ENCODE measurements around the gene POLA2. TPM values are rescaled to one million over a fixed set of nuclear protein-coding genes. Genes with fewer than 3 reads are reported as not detected.

POLA2 gene
- total and polyA plus RNA-seq, 3 donors from 2014 or later, result 21.9 to 27.6 (median 24.2) TPM

DNA sequence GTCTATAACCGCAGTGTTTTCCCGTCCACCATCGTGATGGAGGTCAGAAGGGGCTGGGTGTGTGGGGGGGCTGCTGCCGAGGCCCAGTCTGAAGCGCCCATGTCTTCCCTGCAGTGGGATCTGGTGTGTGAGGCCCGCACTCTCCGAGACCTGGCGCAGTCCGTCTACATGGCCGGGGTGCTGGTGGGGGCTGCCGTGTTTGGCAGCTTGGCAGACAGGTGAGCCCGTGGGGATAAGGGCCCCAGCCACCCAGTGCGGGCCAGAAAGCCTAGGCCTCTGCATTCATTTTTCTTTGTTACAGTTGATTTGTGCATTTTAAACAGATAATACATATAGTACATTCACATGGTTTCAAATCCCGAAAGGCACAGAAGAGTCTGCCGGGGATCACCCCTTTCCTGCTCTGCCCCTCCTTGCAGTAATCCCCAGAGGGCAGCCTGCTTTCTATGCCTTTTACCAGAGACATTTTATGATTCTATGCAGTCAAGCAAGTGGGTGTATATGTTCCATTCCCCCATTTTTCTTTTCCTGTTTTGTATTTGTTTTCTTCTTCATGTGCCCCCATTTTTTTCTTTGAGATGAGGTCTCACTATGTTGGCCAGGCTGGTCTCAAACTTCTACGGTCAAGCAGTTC, 47.4 kb upstream of the POLA2 start:
- H3K36me3 ChIP-seq (ENCODE audit: low read depth, missing control alignments), result no peaks in the 10 kb centered on the region
- H3K27me3 ChIP-seq, result no peaks in the 10 kb centered on the region
- no peaks in the 10 kb centered on the region for H3K9me3 ChIP-seq
- intact Hi-C loops (cut with DNase I; ENCODE audit: low total_unique reads), result no loop called here
- DNase-seq, result no peak
- no peaks in the 10 kb centered on the region for H3K4me1 ChIP-seq
- H3K4me3 ChIP-seq, result no peak overlapping the region
- no peak overlapping the region for H3K27ac ChIP-seq
- TF ChIP-seq, protein P1, sequence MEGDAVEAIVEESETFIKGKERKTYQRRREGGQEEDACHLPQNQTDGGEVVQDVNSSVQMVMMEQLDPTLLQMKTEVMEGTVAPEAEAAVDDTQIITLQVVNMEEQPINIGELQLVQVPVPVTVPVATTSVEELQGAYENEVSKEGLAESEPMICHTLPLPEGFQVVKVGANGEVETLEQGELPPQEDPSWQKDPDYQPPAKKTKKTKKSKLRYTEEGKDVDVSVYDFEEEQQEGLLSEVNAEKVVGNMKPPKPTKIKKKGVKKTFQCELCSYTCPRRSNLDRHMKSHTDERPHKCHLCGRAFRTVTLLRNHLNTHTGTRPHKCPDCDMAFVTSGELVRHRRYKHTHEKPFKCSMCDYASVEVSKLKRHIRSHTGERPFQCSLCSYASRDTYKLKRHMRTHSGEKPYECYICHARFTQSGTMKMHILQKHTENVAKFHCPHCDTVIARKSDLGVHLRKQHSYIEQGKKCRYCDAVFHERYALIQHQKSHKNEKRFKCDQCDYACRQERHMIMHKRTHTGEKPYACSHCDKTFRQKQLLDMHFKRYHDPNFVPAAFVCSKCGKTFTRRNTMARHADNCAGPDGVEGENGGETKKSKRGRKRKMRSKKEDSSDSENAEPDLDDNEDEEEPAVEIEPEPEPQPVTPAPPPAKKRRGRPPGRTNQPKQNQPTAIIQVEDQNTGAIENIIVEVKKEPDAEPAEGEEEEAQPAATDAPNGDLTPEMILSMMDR (IDR thresholded peaks at IDR 0.05), result no peak
- TF ChIP-seq POLR2A (IDR thresholded peaks at IDR 0.05), result no peak
- 79 to 80% methylated on average over 16 of the region's 16 CpGs for WGBS, 2 donors

DNA sequence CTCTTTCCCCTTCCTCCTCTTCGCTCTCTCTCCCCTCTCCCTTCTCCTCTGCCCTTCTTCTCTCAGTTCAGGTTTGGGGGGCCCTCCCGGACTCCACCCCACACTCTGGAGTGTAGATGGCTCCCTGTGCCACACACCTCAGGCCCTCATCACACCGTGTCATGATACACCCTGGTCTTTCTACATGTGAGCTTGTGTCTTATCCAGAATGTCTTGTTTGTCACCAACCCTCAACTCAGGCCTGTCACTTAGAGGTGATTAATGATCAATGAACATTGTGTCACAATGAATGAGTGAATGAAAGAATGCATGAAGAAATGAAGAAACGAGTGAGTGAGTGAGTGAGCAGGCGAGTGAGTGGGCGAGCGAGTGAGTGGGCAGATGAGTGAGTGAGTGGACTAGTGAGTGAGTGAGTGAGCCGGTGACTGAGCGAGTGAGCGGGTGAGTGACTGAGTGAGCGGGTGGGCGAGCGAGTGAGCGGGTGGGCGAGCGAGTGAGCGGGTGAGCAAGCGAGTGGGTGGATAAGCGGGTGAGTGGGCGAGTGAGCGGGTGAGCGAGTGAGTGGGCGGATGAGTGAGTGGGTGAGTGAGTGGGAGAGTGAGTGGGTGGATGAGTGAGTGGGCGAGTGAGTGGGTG, 46.2 kb upstream of the POLA2 start:
- Histone ChIP-seq H3K4me3 (no peak overlapping the region), H3K27me3 (no peaks in the 10 kb centered on the region), H3K9me3 (no peaks in the 10 kb centered on the region), H3K36me3 (ENCODE audit: low read depth, missing control alignments) (no peaks in the 10 kb centered on the region), H3K27ac (no peak overlapping the region), H3K4me1 (no peaks in the 10 kb centered on the region)
- WGBS, 2 donors, result 92 to 94% methylated on average over 24 of the region's 24 CpGs
- intact Hi-C loops (cut with DNase I; ENCODE audit: low total_unique reads), result no loop called here
- TF ChIP-seq, protein P1 (IDR thresholded peaks at IDR 0.05), result no peak
- no peak for TF ChIP-seq POLR2A (IDR thresholded peaks at IDR 0.05)
- no peak for DNase-seq

DNA sequence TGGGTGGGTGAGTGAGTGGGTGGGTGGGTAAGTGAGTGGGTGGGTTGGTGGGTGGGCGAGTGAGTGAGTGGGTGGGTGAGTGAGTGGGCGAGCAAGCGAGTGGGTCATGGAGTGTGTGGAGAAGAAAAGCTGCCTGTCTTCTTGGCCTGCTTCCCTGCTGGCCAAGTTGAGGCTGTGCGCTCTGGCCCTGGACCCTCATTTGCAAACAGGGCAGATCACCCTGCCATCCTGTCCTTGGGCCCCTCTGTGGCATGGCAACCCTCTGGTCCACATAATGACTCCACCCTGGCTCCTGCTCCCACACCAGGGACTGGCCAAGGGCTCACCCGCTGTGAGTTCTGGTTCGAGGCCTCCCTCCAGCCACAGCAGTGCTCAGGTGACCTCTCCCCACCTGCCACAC, 44.9 kb upstream of the POLA2 start:
- H3K4me1 ChIP-seq, result no peaks in the 10 kb centered on the region
- no peak overlapping the region for H3K4me3 ChIP-seq
- no peaks in the 10 kb centered on the region for H3K27me3 ChIP-seq
- H3K27ac ChIP-seq, result no peak overlapping the region
- H3K36me3 ChIP-seq (ENCODE audit: low read depth, missing control alignments), result no peaks in the 10 kb centered on the region
- WGBS, 2 donors, result 85 to 89% methylated on average over 5 to 6 of the region's 6 CpGs
- no peaks in the 10 kb centered on the region for H3K9me3 ChIP-seq
- no peak for DNase-seq
- intact Hi-C loops (cut with DNase I; ENCODE audit: low total_unique reads), result no loop called here
- TF ChIP-seq POLR2A (IDR thresholded peaks at IDR 0.05), result no peak
- TF ChIP-seq, protein P1 (IDR thresholded peaks at IDR 0.05), result no peak

DNA sequence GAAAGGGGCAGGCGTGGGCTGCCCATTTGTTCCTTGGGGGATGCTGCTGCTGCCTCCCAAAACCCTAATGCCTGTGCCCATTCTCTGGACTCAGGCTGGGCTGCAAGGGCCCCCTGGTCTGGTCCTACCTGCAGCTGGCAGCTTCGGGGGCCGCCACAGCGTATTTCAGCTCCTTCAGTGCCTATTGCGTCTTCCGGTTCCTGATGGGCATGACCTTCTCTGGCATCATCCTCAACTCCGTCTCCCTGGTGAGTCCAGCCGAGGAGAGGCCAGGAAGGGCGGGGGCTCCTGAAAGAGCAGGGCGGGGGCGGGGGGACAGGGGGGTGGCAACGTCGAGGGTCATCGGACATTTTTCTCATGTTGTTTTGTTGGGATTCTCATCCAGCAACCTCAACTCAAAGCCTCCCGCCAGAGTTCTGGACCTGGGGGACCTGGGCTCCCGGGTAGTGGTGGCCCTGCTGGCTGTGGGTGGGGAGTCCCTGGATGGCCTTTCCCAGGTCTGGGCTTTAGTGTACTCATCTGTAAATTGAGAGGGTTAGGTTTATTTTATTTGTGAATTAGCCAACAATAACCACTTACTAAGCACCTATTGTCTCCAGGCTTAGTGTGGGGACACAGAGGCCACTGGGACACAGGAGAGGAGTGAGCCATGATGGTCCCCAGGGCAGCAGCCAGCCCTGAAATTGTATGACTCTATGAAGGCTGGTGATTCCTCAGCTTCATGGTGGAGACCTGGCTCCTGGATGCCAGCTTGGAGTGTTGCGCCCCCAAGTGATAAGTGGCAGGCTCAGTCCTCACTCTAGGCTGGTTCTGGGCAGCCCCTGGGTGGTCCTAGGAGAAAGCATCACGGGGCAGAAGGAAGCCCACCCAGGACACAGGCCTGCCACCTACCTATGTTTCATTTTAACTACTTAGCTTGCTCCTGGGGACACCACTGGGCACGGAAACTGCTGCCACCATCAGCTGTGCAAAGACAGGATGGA, 44.0 kb upstream of the POLA2 start:
- Histone ChIP-seq H3K27ac (no peak overlapping the region), H3K4me1 (no peaks in the 10 kb centered on the region), H3K36me3 (ENCODE audit: low read depth, missing control alignments) (no peaks in the 10 kb centered on the region), H3K9me3 (no peaks in the 10 kb centered on the region), H3K27me3 (no peaks in the 10 kb centered on the region), H3K4me3 (no peak overlapping the region)
- 89 to 94% methylated on average over 14 to 19 of the region's 19 CpGs for WGBS, 2 donors
- no peak for DNase-seq
- TF ChIP-seq POLR2A (IDR thresholded peaks at IDR 0.05), result no peak
- TF ChIP-seq, protein P1 (IDR thresholded peaks at IDR 0.05), result no peak
- intact Hi-C loops (cut with DNase I; ENCODE audit: low total_unique reads), result no loop called here

All from testis (tissue), 3 donors.